ENCODE measurements around the gene PLCXD3. TPM values are rescaled to one million over a fixed set of nuclear protein-coding genes. Genes with fewer than 3 reads are reported as not detected.

PLCXD3 gene
- total and polyA plus RNA-seq, 9 of the 15 experiments (the other 6 are each of a cell fraction or from before 2014, with no cell fraction given), result not detected

DNA sequence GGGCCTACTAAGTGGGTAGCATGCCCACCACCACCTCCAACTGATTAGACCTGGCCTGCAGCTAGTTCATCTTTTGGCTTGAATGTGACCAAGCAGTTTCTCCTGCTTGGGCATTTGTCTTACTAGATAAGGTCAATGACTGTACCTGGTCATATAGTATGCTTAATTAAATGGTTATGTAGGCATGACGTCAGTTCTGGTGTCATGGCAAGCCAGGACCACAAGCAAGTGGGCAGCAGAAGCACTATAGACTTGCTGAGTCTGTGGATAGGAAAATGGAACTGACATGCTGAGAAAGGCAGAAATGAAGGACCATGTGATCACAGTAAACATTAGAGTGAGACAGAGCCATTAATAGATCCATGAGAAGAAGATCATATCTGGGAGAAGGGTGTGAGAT lies 241.5 kb downstream of the PLCXD3 start:
- Histone ChIP-seq H3K4me2 (ENCODE audit: insufficient read depth, low read length) (no peak overlapping the region), H3K9me1 (ENCODE audit: control insufficient read depth, insufficient read depth, low read length) (no peaks in the 10 kb centered on the region), H3K4me3 (no peak overlapping the region), H3K9ac (ENCODE audit: insufficient read depth in 1 of 2, low read depth in 2 of 2, low read length in 2 of 2) (no peak overlapping the region), H2AFZ (ENCODE audit: low read depth, low read length) (no peak overlapping the region), H3K4me1 (replicated peaks in 1 of 2; ENCODE audit: control insufficient read depth in 2 of 2, insufficient read depth in 2 of 2, low read length in 2 of 2) (no peaks in the 10 kb centered on the region), H4K20me1 (replicated peaks; ENCODE audit: control insufficient read depth, insufficient read depth, low read length) (no peaks in the 10 kb centered on the region), H3K27me3 (ENCODE audit: control insufficient read depth in 2 of 2, insufficient read depth in 2 of 2, low read length in 2 of 2) (no peaks in the 10 kb centered on the region), H3K27ac (ENCODE audit: extremely low read depth, low read depth, low read length) (no peak overlapping the region), H3K79me2 (ENCODE audit: control insufficient read depth, insufficient read depth, low read length) (no peaks in the 10 kb centered on the region), H3K9me3 (replicated peaks; ENCODE audit: control insufficient read depth, insufficient read depth, low read depth, low read length) (no peaks in the 10 kb centered on the region), H3K36me3 (ENCODE audit: control insufficient read depth, insufficient read depth, low read length) (no peaks in the 10 kb centered on the region)
- TF ChIP-seq ARID1B (IDR thresholded peaks at IDR 0.05) (no peak), TRIM28 (IDR thresholded peaks at IDR 0.05) (no peak), IFI16 (CRISPR knock-in tag; IDR thresholded peaks at IDR 0.05) (no peak), CREM (IDR thresholded peaks at IDR 0.05; ENCODE audit: low read depth) (no peak), SREBF2 (CRISPR knock-in tag; IDR thresholded peaks at IDR 0.05) (no peak), PCBP1 (IDR thresholded peaks at IDR 0.05; ENCODE audit: low read depth, low read length, poor library complexity, severe bottlenecking) (no peak)
- TF ChIP-seq, protein P1, sequence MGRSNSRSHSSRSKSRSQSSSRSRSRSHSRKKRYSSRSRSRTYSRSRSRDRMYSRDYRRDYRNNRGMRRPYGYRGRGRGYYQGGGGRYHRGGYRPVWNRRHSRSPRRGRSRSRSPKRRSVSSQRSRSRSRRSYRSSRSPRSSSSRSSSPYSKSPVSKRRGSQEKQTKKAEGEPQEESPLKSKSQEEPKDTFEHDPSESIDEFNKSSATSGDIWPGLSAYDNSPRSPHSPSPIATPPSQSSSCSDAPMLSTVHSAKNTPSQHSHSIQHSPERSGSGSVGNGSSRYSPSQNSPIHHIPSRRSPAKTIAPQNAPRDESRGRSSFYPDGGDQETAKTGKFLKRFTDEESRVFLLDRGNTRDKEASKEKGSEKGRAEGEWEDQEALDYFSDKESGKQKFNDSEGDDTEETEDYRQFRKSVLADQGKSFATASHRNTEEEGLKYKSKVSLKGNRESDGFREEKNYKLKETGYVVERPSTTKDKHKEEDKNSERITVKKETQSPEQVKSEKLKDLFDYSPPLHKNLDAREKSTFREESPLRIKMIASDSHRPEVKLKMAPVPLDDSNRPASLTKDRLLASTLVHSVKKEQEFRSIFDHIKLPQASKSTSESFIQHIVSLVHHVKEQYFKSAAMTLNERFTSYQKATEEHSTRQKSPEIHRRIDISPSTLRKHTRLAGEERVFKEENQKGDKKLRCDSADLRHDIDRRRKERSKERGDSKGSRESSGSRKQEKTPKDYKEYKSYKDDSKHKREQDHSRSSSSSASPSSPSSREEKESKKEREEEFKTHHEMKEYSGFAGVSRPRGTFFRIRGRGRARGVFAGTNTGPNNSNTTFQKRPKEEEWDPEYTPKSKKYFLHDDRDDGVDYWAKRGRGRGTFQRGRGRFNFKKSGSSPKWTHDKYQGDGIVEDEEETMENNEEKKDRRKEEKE (IDR thresholded peaks at IDR 0.05; ENCODE audit: borderline replicate concordance in 1 of 2, control insufficient read depth in 1 of 2, low read depth in 2 of 2, low read length in 1 of 2), result no peak
- in situ Hi-C loops (cut with MboI), result no loop called here
- 0% methylated on average over 1 of the region's 1 CpG for WGBS (ENCODE audit: insufficient coverage, low coverage, missing lambda C conversion rate)
- DNase-seq (ENCODE audit: extremely low read depth in 1 of 4, low spot score in 3 of 4), result no peak
- intact Hi-C loops (cut with micrococcal nuclease), result no loop called here
- no TSS peak for BruUV-seq (replicated peaks)
- FAIRE-seq, result no peak
- ATAC-seq, result no peak
- CTCF ChIA-PET (ENCODE audit: low intra/inter-chr PET ratio), result no interaction called here
- POLR2A ChIA-PET, result no interaction called here

All from K562 (cell line).